Epithelial cell of esophagus (primary cell): ENCODE measurements around the gene EIF5A.
A peak's percentile ranks its signal among the peaks of the same experiment; 100 is the strongest.

ENCODE experiments used
- DNase-seq: peaks from one replicate; pipeline ENCODE4 v3.0.0; 2010; ENCODE audit warnings: low read depth
- H3K4me3 ChIP-seq: 2 replicates; pipeline ENCODE4 v1.5.1; 2011; ENCODE audit warnings: mild to moderate bottlenecking, low read length, control low read depth
- TF ChIP-seq, protein P1 (sequence below): IDR thresholded peaks from 2 replicates; pipeline ENCODE4 v1.5.1; 2011; ENCODE audit warnings: low read depth, mild to moderate bottlenecking, low read length, control low read depth, inconsistent platforms; ENCODE audit not compliant: insufficient read depth; ENCODE audit errors: missing control alignments

The EIF5A gene

DNA sequence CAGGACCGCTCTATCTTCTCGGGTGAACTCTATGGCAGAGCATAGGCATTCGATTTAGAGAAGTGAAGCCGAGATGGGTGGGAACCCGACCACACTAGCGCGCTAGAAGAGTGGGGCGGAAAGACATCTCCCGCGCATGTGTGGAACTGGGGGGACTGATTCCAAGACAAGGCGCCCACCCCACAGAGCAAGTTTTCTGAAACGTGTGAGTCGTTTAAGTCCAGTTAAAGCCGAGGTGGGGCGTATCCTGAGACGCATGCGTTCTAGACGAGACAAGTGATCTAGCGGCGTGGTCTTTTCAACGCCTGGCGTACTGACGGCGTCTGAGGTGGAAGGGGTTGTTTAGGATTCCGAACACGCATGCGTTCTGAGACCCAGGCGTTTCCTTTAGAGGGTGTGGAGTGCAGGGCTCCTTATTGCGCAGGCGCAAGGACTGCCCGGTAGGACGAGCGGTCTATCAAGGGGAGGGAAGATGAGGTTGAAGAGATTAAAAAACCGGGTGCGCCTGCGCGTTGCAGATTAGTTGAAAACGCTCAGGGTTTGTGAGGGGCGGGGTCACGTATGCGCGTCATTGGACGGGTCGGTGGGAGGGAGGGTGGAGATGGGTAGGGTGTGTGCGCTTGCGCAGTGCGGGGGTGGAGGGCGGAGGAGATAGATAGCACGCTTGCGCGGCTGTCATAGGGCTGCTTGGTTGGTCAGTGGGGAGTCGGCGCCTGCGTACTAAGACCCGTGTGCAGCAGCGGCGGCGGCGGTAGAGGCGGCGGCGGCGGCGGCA is at the start of gene EIF5A:
Gene EIF5A, plus strand, starts transcription at position 718 of the 775 bp plus-strand sequence. CDS start 2,008 bp downstream, outside the sequence.
- DNase-seq = peak; percentile 100
- TF ChIP-seq, protein P1, sequence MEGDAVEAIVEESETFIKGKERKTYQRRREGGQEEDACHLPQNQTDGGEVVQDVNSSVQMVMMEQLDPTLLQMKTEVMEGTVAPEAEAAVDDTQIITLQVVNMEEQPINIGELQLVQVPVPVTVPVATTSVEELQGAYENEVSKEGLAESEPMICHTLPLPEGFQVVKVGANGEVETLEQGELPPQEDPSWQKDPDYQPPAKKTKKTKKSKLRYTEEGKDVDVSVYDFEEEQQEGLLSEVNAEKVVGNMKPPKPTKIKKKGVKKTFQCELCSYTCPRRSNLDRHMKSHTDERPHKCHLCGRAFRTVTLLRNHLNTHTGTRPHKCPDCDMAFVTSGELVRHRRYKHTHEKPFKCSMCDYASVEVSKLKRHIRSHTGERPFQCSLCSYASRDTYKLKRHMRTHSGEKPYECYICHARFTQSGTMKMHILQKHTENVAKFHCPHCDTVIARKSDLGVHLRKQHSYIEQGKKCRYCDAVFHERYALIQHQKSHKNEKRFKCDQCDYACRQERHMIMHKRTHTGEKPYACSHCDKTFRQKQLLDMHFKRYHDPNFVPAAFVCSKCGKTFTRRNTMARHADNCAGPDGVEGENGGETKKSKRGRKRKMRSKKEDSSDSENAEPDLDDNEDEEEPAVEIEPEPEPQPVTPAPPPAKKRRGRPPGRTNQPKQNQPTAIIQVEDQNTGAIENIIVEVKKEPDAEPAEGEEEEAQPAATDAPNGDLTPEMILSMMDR = no peak
- peak within 1 kb of the TSS; percentile 90 for H3K4me3 ChIP-seq

DNA sequence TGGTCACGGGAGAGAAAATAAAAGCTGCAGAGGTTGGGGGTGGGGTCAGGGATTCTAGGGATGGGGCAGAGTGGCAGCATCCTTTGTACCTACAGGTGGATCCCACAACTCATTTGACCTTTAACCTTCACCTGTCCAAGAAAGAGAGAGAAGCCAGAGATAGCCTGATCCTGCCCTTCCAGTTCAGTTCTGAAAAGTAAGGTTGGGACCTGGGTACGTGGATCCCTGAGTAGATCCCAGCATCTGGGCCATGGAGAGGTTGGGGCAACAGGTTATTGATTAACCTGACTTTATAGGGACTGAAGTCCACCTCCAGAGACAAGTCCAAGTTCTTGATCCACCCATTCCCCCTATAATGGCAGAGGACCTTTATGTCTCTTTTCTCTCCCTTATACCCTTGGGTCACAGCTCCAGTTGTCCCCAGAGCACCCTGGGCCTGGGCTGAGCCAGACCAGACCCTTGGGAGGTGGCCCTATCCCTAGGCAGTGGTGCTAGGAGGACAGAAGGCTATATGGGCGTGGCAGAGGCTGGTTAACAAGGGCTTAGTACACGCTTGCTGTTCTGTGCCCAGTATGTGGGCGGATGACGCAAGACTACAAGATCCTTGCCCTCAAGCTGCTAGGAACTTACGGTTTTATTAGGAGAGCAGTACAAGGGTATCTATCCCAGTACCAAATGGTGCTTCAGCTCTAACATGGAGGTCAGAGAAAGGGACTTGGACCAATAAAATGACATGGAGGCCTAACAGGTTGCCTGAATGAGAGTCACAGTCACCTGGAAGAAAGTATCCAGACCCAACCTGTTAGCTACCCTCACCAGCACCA is 48.5 kb upstream of the EIF5A start:
- H3K4me3 ChIP-seq = no peak overlapping the region
- DNase-seq = peak; percentile 92
- TF ChIP-seq, protein P1 = no peak

DNA sequence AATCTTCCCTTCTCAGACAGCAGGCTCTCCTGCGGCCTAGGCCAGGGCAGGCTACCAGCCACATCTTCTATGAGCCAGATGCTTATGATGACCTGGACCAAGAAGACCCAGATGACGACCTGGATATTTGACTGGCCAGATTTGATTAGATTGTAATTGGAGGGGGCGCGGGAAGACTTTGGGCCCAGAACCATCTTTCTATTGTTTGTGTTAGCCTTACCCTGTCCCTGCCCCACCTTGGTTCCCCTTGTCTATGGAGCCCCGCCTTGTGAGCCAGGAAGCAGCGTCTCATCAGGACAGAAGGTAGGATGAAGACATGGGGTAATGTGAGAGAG is 47.9 kb upstream of the EIF5A start:
- no peak overlapping the region for H3K4me3 ChIP-seq
- no peak for DNase-seq

DNA sequence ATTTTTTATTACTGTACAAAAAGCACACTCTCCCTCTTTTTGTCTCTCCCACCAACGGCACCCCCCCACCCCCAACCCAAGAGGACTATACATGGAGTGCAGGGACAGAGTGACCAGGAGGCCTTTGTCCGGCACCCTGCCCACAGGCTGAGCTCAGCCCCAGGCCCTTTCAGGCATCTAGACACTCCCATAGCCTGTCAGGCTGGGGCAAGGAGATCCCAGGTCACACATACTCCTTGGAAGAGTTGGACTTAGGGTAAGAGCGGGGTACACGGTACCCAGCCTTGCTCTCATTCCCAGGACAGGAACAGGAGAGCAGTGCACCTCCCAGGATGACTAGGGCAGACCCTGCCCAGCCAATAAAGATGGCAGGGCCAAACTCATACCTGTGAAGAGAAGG is 47.3 kb upstream of the EIF5A start:
- TF ChIP-seq, protein P1 = no peak
- peak overlapping the region; percentile 55 for H3K4me3 ChIP-seq
- DNase-seq = no peak

More for the DNA sequence above, 47.9 kb upstream of the EIF5A start:
- TF ChIP-seq, protein P1 = no peak

DNA sequence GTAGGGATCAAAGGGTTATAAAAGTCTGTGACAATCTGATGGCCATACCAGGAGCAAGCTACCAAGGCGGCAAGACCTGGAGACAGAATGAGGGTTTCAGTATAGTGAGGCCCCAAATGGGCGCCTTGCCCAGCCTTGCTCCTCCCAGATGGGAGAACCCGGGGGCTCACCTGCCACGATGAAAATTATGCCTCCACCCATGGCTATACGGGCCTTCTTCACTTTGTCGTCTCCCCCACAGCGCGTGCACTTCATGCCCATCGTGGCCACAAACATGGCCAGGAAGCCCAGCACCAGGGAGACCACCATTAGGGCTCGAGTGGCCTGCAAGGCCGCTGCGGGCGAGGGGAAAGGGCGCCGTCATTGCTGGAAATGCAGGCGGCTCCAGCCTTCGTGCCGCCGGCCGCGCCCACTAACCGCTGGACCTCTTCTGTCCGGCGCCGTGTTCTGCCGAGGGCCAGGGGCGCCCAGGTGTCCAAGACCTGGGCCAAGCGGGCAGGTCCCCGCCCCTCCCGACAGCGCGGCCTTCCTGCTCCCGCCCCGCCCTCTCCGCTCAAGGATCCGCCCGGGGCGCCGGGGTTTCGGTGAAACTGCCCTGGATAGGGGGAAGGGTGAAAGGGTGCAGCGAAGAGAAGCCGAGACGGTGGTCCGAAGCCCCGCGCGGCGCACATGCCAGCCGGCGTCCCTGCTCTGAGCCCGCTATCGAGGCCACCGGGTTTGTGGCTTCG is 46.6 kb upstream of the EIF5A start:
- peak; percentile 66 for DNase-seq
- TF ChIP-seq, protein P1 = no peak
- H3K4me3 ChIP-seq = peak overlapping the region; percentile 55

DNA sequence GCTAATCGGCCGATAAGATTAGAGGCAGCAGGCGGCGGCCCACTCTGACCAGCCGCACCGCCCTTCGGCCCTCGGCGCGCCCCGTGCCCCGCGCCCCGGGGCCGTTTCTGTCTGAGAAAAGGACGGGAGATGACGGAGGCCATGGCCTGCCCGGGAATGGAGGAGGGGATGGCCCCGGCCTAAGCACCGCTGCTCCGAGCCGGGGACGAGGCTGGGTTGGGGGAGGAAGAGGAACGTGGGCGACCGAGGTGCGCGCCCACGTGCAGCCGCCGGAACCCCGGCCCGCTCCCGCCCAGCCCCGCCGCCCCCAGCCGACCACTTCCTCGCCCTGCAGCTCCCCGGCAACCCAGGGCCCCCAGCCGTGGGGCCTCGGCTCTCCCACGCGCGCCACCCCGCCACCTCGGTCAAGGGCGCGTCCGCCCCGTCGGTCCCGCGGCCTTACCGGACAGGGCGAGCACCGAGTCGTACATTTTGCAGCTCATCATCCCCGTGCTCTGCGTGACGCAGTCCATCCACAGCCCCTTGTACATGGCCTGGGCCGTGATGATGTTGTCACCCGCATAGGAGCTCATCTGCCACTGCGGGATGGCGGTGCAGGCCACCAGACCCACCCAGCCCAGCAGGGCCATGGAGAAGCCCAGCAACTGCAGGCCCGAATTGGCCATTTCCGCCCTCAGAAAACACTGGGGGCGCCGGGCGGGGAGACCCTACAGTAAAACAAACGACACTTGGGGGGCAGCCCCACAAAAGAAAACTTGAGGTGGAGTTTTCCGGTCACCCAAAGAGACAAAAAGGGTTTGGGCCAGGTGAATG is 45.8 kb upstream of the EIF5A start:
- TF ChIP-seq, protein P1 = no peak
- no peak for DNase-seq
- H3K4me3 ChIP-seq = peak overlapping the region; percentile 55
